MM.1S (cell line): ENCODE data around the gene PSAT1.

Source experiments
- DNase-seq: peaks from one replicate; pipeline ENCODE4 v3.0.0-alpha.2; 2015
- H2AFZ ChIP-seq: fragments of 300-600 bp; sonication (generic); 2 replicates; pipeline ENCODE4 v1.6.0; 2016; ENCODE audit warnings: antibody characterized with exemption, low read length
- H3F3A ChIP-seq: fragments of 300-600 bp; sonication (generic); 2 replicates; pipeline ENCODE4 v1.6.1; 2016; ENCODE audit warnings: mild to moderate bottlenecking, antibody characterized with exemption, low read length, moderate library complexity, mixed read lengths; ENCODE audit not compliant: insufficient read depth
- H3K27ac ChIP-seq: fragments of 300-600 bp; sonication (generic); 2 replicates; pipeline ENCODE4 v1.5.1; 2016; ENCODE audit warnings: mild to moderate bottlenecking, low read length
- H3K27me3 ChIP-seq: fragments of 300-600 bp; sonication (generic); replicated peaks from 2 replicates; pipeline ENCODE4 v1.6.0; 2016; ENCODE audit warnings: low read length; ENCODE audit not compliant: insufficient read depth
- H3K36me3 ChIP-seq: fragments of 300-600 bp; sonication (generic); replicated peaks from 2 replicates; pipeline ENCODE4 v1.6.1; 2016; ENCODE audit warnings: mild to moderate bottlenecking, low read length, mixed read lengths; ENCODE audit not compliant: insufficient read depth
- H3K4me1 ChIP-seq: fragments of 300-600 bp; sonication (generic); 2 replicates; pipeline ENCODE4 v1.6.1; 2016; ENCODE audit warnings: low read length, mixed read lengths
- H3K4me2 ChIP-seq: fragments of 300-600 bp; sonication (generic); 2 replicates; pipeline ENCODE4 v1.6.0; 2016; ENCODE audit warnings: low read depth, low read length
- H3K4me3 ChIP-seq: fragments of 300-600 bp; sonication (generic); 2 replicates; pipeline ENCODE4 v1.5.1; 2016; ENCODE audit warnings: low read length, mixed read lengths
- H3K79me2 ChIP-seq: fragments of 300-600 bp; sonication (generic); 2 replicates; pipeline ENCODE4 v1.6.1; 2016; ENCODE audit warnings: mixed run types, low read length, mixed read lengths
- H3K9ac ChIP-seq: fragments of 300-600 bp; sonication (generic); 2 replicates; pipeline ENCODE4 v1.6.1; 2016; ENCODE audit warnings: low read length, mixed read lengths
- H3K9me2 ChIP-seq: fragments of 300-600 bp; sonication (generic); replicated peaks from 2 replicates; pipeline ENCODE4 v1.6.1; 2016; ENCODE audit warnings: mild to moderate bottlenecking, low read length, mixed read lengths; ENCODE audit not compliant: insufficient read depth
- H3K9me3 ChIP-seq: fragments of 300-600 bp; sonication (generic); replicated peaks from 2 replicates; pipeline ENCODE4 v1.6.1; 2016; ENCODE audit warnings: mild to moderate bottlenecking, low read length, mixed read lengths; ENCODE audit not compliant: insufficient read depth
- H4K20me1 ChIP-seq: fragments of 300-600 bp; sonication (generic); 2 replicates; pipeline ENCODE4 v1.6.1; 2016; ENCODE audit warnings: mild to moderate bottlenecking, low read length, moderate library complexity, mixed read lengths; ENCODE audit not compliant: insufficient read depth
- EZH2 ChIP-seq: fragments of 300-600 bp; sonication (generic); optimal IDR thresholded peaks from 2 replicates; pipeline ENCODE3; 2017; ENCODE audit warnings: low read depth, mild to moderate bottlenecking, antibody characterized with exemption, low read length, mixed read lengths
- EZH2phosphoT487 ChIP-seq: fragments of 300-600 bp; sonication (generic); IDR thresholded peaks from 2 replicates; pipeline ENCODE4 v1.6.1; 2018; ENCODE audit warnings: antibody characterized with exemption, low read length
- TF ChIP-seq, protein P1 (sequence below): fragments of 300-600 bp; sonication (generic); IDR thresholded peaks from 2 replicates; pipeline ENCODE4 v1.5.1; 2016; ENCODE audit warnings: antibody characterized with exemption, low read length, mixed read lengths

PSAT1 gene

DNA sequence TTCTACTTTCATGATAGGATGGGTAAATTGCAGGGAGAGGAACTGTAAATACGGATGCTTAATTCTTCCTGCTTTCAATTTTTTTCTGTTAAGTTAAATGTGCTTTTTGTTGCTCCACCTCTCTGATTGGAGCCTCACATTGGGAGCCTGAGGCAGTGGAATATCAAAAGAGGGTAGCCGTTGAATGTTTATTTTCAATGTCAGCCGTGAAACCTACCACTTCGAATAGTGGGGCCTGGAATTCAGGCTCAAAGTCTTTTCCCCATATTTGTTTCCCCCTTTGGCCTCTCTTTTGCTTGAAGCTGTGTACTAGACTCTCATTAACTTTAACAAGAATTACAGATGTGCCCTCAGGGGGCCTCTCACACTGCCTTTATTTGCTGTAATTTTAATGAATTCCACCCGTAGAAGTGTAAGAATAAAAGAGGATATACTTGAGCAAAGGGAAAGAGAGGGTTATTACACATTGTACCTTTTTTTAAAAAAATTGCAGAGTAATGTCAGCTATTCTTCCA lies 29.0 kb downstream of the PSAT1 start:
- no peaks in the 10 kb centered on the region for H3F3A ChIP-seq
- no peaks in the 10 kb centered on the region for H4K20me1 ChIP-seq
- no peak overlapping the region for H2AFZ ChIP-seq
- no peaks in the 10 kb centered on the region for H3K27me3 ChIP-seq
- H3K36me3 ChIP-seq: peaks cover 10% of the 10 kb centered on the region; the same call in 1 of the 2 replicates
- no peak overlapping the region for H3K4me2 ChIP-seq
- no peaks in the 10 kb centered on the region for H3K79me2 ChIP-seq
- no peaks in the 10 kb centered on the region for H3K9me3 ChIP-seq
- H3K4me1 ChIP-seq: no peaks in the 10 kb centered on the region
- no peak overlapping the region for H3K9ac ChIP-seq
- no peak for TF ChIP-seq EZH2phosphoT487
- TF ChIP-seq EZH2: no peak
- TF ChIP-seq, protein P1, sequence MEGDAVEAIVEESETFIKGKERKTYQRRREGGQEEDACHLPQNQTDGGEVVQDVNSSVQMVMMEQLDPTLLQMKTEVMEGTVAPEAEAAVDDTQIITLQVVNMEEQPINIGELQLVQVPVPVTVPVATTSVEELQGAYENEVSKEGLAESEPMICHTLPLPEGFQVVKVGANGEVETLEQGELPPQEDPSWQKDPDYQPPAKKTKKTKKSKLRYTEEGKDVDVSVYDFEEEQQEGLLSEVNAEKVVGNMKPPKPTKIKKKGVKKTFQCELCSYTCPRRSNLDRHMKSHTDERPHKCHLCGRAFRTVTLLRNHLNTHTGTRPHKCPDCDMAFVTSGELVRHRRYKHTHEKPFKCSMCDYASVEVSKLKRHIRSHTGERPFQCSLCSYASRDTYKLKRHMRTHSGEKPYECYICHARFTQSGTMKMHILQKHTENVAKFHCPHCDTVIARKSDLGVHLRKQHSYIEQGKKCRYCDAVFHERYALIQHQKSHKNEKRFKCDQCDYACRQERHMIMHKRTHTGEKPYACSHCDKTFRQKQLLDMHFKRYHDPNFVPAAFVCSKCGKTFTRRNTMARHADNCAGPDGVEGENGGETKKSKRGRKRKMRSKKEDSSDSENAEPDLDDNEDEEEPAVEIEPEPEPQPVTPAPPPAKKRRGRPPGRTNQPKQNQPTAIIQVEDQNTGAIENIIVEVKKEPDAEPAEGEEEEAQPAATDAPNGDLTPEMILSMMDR: no peak
- H3K9me2 ChIP-seq: no peaks in the 10 kb centered on the region
- H3K4me3 ChIP-seq: no peak overlapping the region
- H3K27ac ChIP-seq: no peak overlapping the region
- no peak for DNase-seq

DNA sequence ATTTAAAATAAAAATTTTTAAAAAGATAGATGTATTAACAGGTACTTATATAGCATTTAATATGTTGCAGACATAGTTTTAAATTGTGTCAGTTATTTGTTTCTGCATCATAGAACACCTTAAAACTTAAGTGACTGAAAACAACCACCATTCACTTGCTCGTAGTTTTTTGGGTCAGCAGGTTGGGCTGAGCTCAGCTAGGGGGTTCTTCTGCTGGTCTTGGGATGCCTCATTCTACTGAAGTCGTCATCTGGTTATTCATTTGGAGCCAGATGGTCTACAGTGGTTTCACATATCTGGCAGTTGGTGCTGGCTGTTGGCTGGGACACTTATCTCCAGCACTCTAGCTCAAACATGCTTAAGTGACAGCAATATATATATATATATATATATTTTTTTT lies 29.6 kb downstream of the PSAT1 start:
- DNase-seq: no peak
- Histone ChIP-seq H3K9ac (no peak overlapping the region), H3F3A (no peaks in the 10 kb centered on the region), H3K27me3 (no peaks in the 10 kb centered on the region), H3K36me3 (peaks cover 10% of the 10 kb centered on the region; the same call in 1 of the 2 replicates), H2AFZ (no peak overlapping the region), H4K20me1 (no peaks in the 10 kb centered on the region), H3K27ac (no peak overlapping the region), H3K4me3 (no peak overlapping the region), H3K4me2 (no peak overlapping the region), H3K79me2 (no peaks in the 10 kb centered on the region), H3K9me2 (no peaks in the 10 kb centered on the region), H3K4me1 (no peaks in the 10 kb centered on the region), H3K9me3 (no peaks in the 10 kb centered on the region)
- TF ChIP-seq, protein P1: no peak
- TF ChIP-seq EZH2 (no peak), EZH2phosphoT487 (no peak)

DNA sequence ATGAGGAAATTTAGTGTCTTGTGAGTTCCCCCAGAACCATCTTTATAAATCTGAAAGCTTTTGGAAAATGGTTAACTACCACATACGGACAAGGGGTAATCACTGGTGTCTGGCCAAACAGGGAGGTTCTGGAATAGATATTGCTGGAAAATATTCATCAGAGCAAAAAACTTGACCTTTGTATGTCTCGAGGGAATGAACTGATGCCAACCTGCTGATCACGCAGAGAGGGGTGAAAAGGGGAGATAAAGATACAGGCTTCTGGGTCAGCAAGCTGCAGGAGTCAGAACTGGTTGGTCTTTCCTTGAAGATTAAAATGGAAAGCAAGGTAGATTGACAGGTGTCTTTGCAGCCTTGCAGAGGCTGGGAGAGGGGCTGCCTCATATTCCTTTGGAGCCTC lies 35.5 kb downstream of the PSAT1 start:
- TF ChIP-seq, protein P1: no peak
- TF ChIP-seq EZH2 (no peak), EZH2phosphoT487 (no peak)
- no peak for DNase-seq
- no peak overlapping the region for H3K4me2 ChIP-seq
- no peaks in the 10 kb centered on the region for H3K9me3 ChIP-seq
- no peak overlapping the region for H3K27ac ChIP-seq
- H3K4me1 ChIP-seq: no peaks in the 10 kb centered on the region
- no peaks in the 10 kb centered on the region for H3K9me2 ChIP-seq
- H3K27me3 ChIP-seq: no peaks in the 10 kb centered on the region
- no peaks in the 10 kb centered on the region for H3K79me2 ChIP-seq
- no peaks in the 10 kb centered on the region for H4K20me1 ChIP-seq
- H2AFZ ChIP-seq: no peak overlapping the region
- no peak overlapping the region for H3K4me3 ChIP-seq
- no peak overlapping the region for H3K9ac ChIP-seq
- H3K36me3 ChIP-seq: peaks cover 7% of the 10 kb centered on the region; the same call in 1 of the 2 replicates
- no peaks in the 10 kb centered on the region for H3F3A ChIP-seq
